WTC11 (cell line): ENCODE data around the gene LAMP1. TPM values are rescaled to one million over a fixed set of nuclear protein-coding genes. Genes with fewer than 3 reads are reported as not detected.
"Not testable (repeated sequence)": the region's sequence is repeated elsewhere in the genome, so short reads cannot be mapped to it uniquely, and the experiment has no call there.

Experiments used
- ATAC-seq: fragments of 200-7000 bp; cut with Tn5 transposase; 2 replicates; pipeline ENCODE4 v1.10.0; 2021; ENCODE audit warnings: mild to moderate bottlenecking, moderate library complexity
- CTCF ChIA-PET: fragments of 300-600 bp; sonication (Branson Sonifier 250); formaldehyde crosslinking; loops from one replicate; lab custom pipeline; 2021; ENCODE audit warnings: antibody characterized with exemption; lab: Charles Lee
- POLR2A ChIA-PET: fragments of 350-600 bp; sonication (Branson Sonifier 250); formaldehyde crosslinking; loops from one replicate; lab custom pipeline; 2021; ENCODE audit warnings: antibody characterized with exemption; lab: Charles Lee
- DNase-seq: peaks from one replicate; pipeline ENCODE4 v3.0.0; 2021; ENCODE audit warnings: low spot score
- H3K27ac Mint-ChIP-seq: 2 replicates; pipeline ENCODE4 v1.8.0; 2021; ENCODE audit warnings: mixed read lengths
- H3K27me3 Mint-ChIP-seq: 2 replicates; pipeline ENCODE4 v1.8.0; 2021; ENCODE audit warnings: low read depth, mild to moderate bottlenecking, moderate library complexity, mixed read lengths
- H3K36me3 Mint-ChIP-seq: 2 replicates; pipeline ENCODE4 v1.8.0; 2021; ENCODE audit warnings: mixed read lengths
- H3K4me1 Mint-ChIP-seq: 2 replicates; pipeline ENCODE4 v1.8.0; 2022; ENCODE audit warnings: mixed read lengths
- H3K4me3 Mint-ChIP-seq: 2 replicates; pipeline ENCODE4 v1.8.0; 2021; ENCODE audit warnings: mild to moderate bottlenecking, moderate library complexity, mixed read lengths
- H3K9me3 Mint-ChIP-seq: 2 replicates; pipeline ENCODE4 v1.8.0; 2021; ENCODE audit warnings: mixed read lengths
- CDX4 ChIP-seq: fragments of 250-450 bp; sonication (Bioruptor Pico); IDR thresholded peaks from 2 replicates; pipeline ENCODE4 v1.9.0; 2021; ENCODE audit warnings: moderate library complexity, mild to moderate bottlenecking, inconsistent platforms, borderline replicate concordance
- CREB1 ChIP-seq: sonication (generic); formaldehyde crosslinking; IDR thresholded peaks from 2 replicates; pipeline ENCODE4 v1.8.0; 2023; ENCODE audit warnings: mild to moderate bottlenecking, missing genetic modification reagents
- ELF4 ChIP-seq: sonication (generic); formaldehyde crosslinking; IDR thresholded peaks from 2 replicates; pipeline ENCODE4 v1.8.1; 2022; ENCODE audit warnings: low read depth, mild to moderate bottlenecking, moderate library complexity, missing genetic modification reagents
- HMGA2 ChIP-seq: fragments of 250-450 bp; sonication (Bioruptor Pico); IDR thresholded peaks from 2 replicates; pipeline ENCODE4 v1.4.0; 2021; ENCODE audit warnings: mild to moderate bottlenecking, moderate library complexity
- KAT7 ChIP-seq: sonication (generic); formaldehyde crosslinking; IDR thresholded peaks from 2 replicates; pipeline ENCODE4 v1.8.1; 2023; ENCODE audit warnings: missing genetic modification reagents, mild to moderate bottlenecking, borderline replicate concordance
- MXD4 ChIP-seq: fragments of 250-450 bp; sonication (Bioruptor Pico); IDR thresholded peaks from 2 replicates; pipeline ENCODE4 v1.8.0; 2021; ENCODE audit warnings: mild to moderate bottlenecking, moderate library complexity, borderline replicate concordance
- MYBL2 ChIP-seq: sonication (generic); formaldehyde crosslinking; IDR thresholded peaks from 2 replicates; pipeline ENCODE4 v1.8.1; 2023; ENCODE audit warnings: mild to moderate bottlenecking, moderate library complexity, missing genetic modification reagents
- NFE2L1 ChIP-seq: sonication (generic); formaldehyde crosslinking; IDR thresholded peaks from 2 replicates; pipeline ENCODE4 v1.8.1; 2023; ENCODE audit warnings: missing genetic modification reagents
- NFYB ChIP-seq: sonication (generic); formaldehyde crosslinking; conservative IDR thresholded peaks from 2 replicates; pipeline ENCODE4 v1.8.0; 2022; ENCODE audit warnings: low read depth, missing genetic modification reagents
- TP53 ChIP-seq: sonication (generic); formaldehyde crosslinking; IDR thresholded peaks from 2 replicates; pipeline ENCODE4 v1.8.1; 2023; ENCODE audit warnings: mild to moderate bottlenecking, missing genetic modification reagents
- ZMAT4 ChIP-seq: fragments of 250-450 bp; sonication (Bioruptor Pico); IDR thresholded peaks from 2 replicates; pipeline ENCODE4 v1.9.0; 2021; ENCODE audit warnings: mild to moderate bottlenecking
- ZNF423 ChIP-seq: fragments of 250-450 bp; sonication (Bioruptor Pico); IDR thresholded peaks from 2 replicates; pipeline ENCODE4 v2.1.2; 2022; ENCODE audit warnings: mild to moderate bottlenecking, moderate library complexity
- total RNA-seq: library from RNA; stranded (reverse); gene quantifications from 3 replicates; pipeline ENCODE4 v1.2.3, GENCODE V29; 2021
- TF ChIP-seq, protein P1 (sequence below): fragments of 200-600 bp; IDR thresholded peaks from 2 replicates; pipeline ENCODE4 v1.8.0; 2022; ENCODE audit warnings: antibody characterized with exemption
- TF ChIP-seq, protein P2 (sequence below): fragments of 250-450 bp; sonication (Bioruptor Pico); IDR thresholded peaks from 2 replicates; pipeline ENCODE4 v2.1.2; 2022; ENCODE audit warnings: mild to moderate bottlenecking, moderate library complexity
- TF ChIP-seq, protein P3 (sequence below): sonication (generic); formaldehyde crosslinking; IDR thresholded peaks from 2 replicates; pipeline ENCODE4 v1.8.1; 2023; ENCODE audit warnings: mild to moderate bottlenecking, missing genetic modification reagents, moderate library complexity
- TF ChIP-seq, protein P4 (sequence below): fragments of 250-450 bp; sonication (Bioruptor Pico); IDR thresholded peaks from 2 replicates; pipeline ENCODE4 v1.8.0; 2021; ENCODE audit warnings: mild to moderate bottlenecking
- TF ChIP-seq, protein P5 (sequence below): sonication (generic); formaldehyde crosslinking; IDR thresholded peaks from 2 replicates; pipeline ENCODE4 v1.8.1; 2023; ENCODE audit warnings: mild to moderate bottlenecking, moderate library complexity, missing genetic modification reagents

Gene LAMP1
- total RNA-seq, 1 experiment from 2014 or later = 150 TPM

GRCh38 chr13:113296823-113297369 lies at the start of gene LAMP1 (continued):
- TF ChIP-seq MXD4 = no peak
- TF ChIP-seq ZNF423 (CRISPR knock-in tag) = no peak
- TF ChIP-seq CDX4 (CRISPR knock-in tag) = no peak
- TF ChIP-seq, protein P1, sequence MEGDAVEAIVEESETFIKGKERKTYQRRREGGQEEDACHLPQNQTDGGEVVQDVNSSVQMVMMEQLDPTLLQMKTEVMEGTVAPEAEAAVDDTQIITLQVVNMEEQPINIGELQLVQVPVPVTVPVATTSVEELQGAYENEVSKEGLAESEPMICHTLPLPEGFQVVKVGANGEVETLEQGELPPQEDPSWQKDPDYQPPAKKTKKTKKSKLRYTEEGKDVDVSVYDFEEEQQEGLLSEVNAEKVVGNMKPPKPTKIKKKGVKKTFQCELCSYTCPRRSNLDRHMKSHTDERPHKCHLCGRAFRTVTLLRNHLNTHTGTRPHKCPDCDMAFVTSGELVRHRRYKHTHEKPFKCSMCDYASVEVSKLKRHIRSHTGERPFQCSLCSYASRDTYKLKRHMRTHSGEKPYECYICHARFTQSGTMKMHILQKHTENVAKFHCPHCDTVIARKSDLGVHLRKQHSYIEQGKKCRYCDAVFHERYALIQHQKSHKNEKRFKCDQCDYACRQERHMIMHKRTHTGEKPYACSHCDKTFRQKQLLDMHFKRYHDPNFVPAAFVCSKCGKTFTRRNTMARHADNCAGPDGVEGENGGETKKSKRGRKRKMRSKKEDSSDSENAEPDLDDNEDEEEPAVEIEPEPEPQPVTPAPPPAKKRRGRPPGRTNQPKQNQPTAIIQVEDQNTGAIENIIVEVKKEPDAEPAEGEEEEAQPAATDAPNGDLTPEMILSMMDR = no peak
- TF ChIP-seq ELF4 (CRISPR knock-in tag) = peak; percentile 91
- TF ChIP-seq TP53 = peak; percentile 98
- peak; percentile 60 for TF ChIP-seq NFYB
- TF ChIP-seq, protein P2, sequence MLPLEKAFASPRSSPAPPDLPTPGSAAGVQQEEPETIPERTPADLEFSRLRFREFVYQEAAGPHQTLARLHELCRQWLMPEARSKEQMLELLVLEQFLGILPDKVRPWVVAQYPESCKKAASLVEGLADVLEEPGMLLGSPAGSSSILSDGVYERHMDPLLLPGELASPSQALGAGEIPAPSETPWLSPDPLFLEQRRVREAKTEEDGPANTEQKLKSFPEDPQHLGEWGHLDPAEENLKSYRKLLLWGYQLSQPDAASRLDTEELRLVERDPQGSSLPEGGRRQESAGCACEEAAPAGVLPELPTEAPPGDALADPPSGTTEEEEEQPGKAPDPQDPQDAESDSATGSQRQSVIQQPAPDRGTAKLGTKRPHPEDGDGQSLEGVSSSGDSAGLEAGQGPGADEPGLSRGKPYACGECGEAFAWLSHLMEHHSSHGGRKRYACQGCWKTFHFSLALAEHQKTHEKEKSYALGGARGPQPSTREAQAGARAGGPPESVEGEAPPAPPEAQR (CRISPR knock-in tag) = no peak
- TF ChIP-seq, protein P3, sequence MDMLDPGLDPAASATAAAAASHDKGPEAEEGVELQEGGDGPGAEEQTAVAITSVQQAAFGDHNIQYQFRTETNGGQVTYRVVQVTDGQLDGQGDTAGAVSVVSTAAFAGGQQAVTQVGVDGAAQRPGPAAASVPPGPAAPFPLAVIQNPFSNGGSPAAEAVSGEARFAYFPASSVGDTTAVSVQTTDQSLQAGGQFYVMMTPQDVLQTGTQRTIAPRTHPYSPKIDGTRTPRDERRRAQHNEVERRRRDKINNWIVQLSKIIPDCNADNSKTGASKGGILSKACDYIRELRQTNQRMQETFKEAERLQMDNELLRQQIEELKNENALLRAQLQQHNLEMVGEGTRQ (CRISPR knock-in tag) = peak; percentile 100
- peak; percentile 98 for TF ChIP-seq MYBL2
- TF ChIP-seq KAT7 (CRISPR knock-in tag) = peak; percentile 93

DNA sequence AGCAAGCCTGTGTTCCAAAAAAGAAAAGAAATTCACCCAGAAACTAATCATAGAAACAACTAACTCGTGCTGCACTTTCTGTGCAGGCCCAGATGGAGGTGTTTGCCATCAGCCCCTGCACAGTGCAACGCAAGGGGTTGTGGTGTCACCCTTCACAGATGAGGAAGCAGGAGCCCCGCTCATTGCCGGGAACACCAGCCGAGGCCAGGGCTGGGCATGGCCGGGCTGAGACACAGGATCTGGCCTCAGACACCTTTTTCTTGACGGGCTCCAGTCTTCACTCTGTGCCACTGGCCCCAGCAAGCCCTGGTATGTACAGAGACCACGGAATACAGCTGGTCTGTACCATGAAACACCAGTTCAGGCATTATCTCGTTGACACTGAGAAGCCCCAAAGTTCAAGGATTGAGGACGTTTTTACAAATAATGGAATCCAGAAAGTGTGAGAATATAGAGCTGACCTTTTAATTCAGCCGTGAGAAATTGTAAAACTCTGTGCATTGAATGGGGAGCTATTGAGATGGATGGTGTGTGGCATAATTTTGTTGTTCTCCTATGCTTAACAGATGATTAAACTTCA lies 44.4 kb upstream of the LAMP1 start:
- no peak overlapping the region for H3K27ac Mint-ChIP-seq
- no peak for TF ChIP-seq NFE2L1 (CRISPR knock-in tag)
- TF ChIP-seq, protein P4, sequence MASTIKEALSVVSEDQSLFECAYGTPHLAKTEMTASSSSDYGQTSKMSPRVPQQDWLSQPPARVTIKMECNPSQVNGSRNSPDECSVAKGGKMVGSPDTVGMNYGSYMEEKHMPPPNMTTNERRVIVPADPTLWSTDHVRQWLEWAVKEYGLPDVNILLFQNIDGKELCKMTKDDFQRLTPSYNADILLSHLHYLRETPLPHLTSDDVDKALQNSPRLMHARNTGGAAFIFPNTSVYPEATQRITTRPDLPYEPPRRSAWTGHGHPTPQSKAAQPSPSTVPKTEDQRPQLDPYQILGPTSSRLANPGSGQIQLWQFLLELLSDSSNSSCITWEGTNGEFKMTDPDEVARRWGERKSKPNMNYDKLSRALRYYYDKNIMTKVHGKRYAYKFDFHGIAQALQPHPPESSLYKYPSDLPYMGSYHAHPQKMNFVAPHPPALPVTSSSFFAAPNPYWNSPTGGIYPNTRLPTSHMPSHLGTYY (CRISPR knock-in tag) = no peak
- TF ChIP-seq CREB1 (CRISPR knock-in tag) = no peak
- TF ChIP-seq ZMAT4 (CRISPR knock-in tag) = no peak
- no peak for TF ChIP-seq TP53
- TF ChIP-seq HMGA2 (CRISPR knock-in tag) = no peak
- TF ChIP-seq, protein P5, sequence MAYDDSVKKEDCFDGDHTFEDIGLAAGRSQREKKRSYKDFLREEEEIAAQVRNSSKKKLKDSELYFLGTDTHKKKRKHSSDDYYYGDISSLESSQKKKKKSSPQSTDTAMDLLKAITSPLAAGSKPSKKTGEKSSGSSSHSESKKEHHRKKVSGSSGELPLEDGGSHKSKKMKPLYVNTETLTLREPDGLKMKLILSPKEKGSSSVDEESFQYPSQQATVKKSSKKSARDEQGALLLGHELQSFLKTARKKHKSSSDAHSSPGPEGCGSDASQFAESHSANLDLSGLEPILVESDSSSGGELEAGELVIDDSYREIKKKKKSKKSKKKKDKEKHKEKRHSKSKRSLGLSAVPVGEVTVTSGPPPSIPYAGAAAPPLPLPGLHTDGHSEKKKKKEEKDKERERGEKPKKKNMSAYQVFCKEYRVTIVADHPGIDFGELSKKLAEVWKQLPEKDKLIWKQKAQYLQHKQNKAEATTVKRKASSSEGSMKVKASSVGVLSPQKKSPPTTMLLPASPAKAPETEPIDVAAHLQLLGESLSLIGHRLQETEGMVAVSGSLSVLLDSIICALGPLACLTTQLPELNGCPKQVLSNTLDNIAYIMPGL = no peak
- TF ChIP-seq, all 79 proteins: peak for 0
- ATAC-seq (no peak), DNase-seq (no peak)
- Mint-ChIP-seq H3K9me3 (no peaks in the 10 kb centered on the region), H3K36me3 (peaks cover 83% of the 10 kb centered on the region), H3K27me3 (no peaks in the 10 kb centered on the region), H3K4me3 (no peak overlapping the region), H3K4me1 (no peaks in the 10 kb centered on the region)
- CTCF ChIA-PET = interaction anchor here (0.9 kb wide), 1 partner anchor 14 kb away, joined by 7 read pairs; no protein-coding TSS in a partner anchor
- POLR2A ChIA-PET = no interaction called here

- peaks cover 68% of the 10 kb centered on the region for H3K36me3 Mint-ChIP-seq
- POLR2A ChIA-PET, H3K27me3 Mint-ChIP-seq, ATAC-seq, H3K9me3 Mint-ChIP-seq, H3K4me1 Mint-ChIP-seq, H3K4me3 Mint-ChIP-seq, H3K27ac Mint-ChIP-seq, DNase-seq, CTCF ChIA-PET: not testable (repeated sequence)
Observed at GRCh38 chr13:113257908-113258307, 39.1 kb upstream of the LAMP1 start.
